Measurements from ENCODE around the gene TBC1D22A. TPM values are rescaled to one million over a fixed set of nuclear protein-coding genes. Genes with fewer than 3 reads are reported as not detected.

The TBC1D22A gene
- total and polyA plus RNA-seq, 9 of the 15 experiments (the other 6 are each of a cell fraction or from before 2014, with no cell fraction given): 0.20 to 11.5 (median 5.2) TPM

DNA sequence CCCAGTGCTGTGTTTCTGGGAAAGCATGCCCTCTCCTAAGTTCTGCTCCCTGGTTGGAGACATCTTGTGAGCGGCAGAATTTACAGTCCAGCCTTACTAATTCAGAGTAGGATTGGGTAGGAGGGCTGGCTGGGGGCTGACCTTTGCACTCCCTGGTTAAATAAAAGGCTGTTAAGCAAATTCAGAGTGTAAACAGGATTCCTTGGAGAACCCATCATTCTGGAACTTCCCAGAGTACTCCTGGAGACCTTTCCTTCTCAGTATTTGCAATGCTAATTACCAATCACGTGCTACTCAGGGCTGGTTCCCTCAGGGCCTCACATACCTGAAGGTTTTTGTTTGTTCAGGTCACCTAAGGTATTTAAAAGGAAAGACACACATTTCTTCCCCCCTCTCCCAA, 340.2 kb downstream of the TBC1D22A start:
- Histone ChIP-seq H3K9ac (ENCODE audit: insufficient read depth in 1 of 2, low read depth in 2 of 2, low read length in 2 of 2) (no peak overlapping the region), H3K9me3 (replicated peaks; ENCODE audit: control insufficient read depth, insufficient read depth, low read depth, low read length) (no peaks in the 10 kb centered on the region), H3K27me3 (ENCODE audit: control insufficient read depth in 2 of 2, insufficient read depth in 2 of 2, low read length in 2 of 2) (no peaks in the 10 kb centered on the region), H3K79me2 (ENCODE audit: control insufficient read depth, insufficient read depth, low read length) (no peaks in the 10 kb centered on the region), H3K4me3 (no peak overlapping the region), H3K27ac (ENCODE audit: extremely low read depth, low read depth, low read length) (no peak overlapping the region), H3K4me1 (replicated peaks in 1 of 2; ENCODE audit: control insufficient read depth in 2 of 2, insufficient read depth in 2 of 2, low read length in 2 of 2) (peaks cover 0 to 4% of the 10 kb centered on the region in 2 experiments; a peak in 2 of 5 replicates), H4K20me1 (replicated peaks; ENCODE audit: control insufficient read depth, insufficient read depth, low read length) (no peaks in the 10 kb centered on the region), H2AFZ (ENCODE audit: low read depth, low read length) (no peak overlapping the region), H3K9me1 (ENCODE audit: control insufficient read depth, insufficient read depth, low read length) (no peaks in the 10 kb centered on the region), H3K4me2 (ENCODE audit: insufficient read depth, low read length) (no peak overlapping the region), H3K36me3 (ENCODE audit: control insufficient read depth, insufficient read depth, low read length) (no peaks in the 10 kb centered on the region)
- ATAC-seq (no peak), DNase-seq (ENCODE audit: extremely low read depth in 1 of 4, low spot score in 3 of 4) (no peak), FAIRE-seq (no peak)
- BruUV-seq (replicated peaks): no TSS peak
- POLR2A ChIA-PET: interaction anchor here (0.5 kb wide), 1 partner anchor 9 kb away, joined by 3 read pairs; no protein-coding TSS in a partner anchor
- WGBS (ENCODE audit: insufficient coverage, low coverage, missing lambda C conversion rate): 36% methylated on average over 2 of the region's 2 CpGs
- TF ChIP-seq ZFX (CRISPR knock-in tag; IDR thresholded peaks at IDR 0.05) (no peak), KLF6 (CRISPR knock-in tag; IDR thresholded peaks at IDR 0.05; ENCODE audit: borderline replicate concordance) (no peak)
- TF ChIP-seq, protein P1, sequence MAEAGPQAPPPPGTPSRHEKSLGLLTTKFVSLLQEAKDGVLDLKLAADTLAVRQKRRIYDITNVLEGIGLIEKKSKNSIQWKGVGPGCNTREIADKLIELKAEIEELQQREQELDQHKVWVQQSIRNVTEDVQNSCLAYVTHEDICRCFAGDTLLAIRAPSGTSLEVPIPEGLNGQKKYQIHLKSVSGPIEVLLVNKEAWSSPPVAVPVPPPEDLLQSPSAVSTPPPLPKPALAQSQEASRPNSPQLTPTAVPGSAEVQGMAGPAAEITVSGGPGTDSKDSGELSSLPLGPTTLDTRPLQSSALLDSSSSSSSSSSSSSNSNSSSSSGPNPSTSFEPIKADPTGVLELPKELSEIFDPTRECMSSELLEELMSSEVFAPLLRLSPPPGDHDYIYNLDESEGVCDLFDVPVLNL (CRISPR knock-in tag; IDR thresholded peaks at IDR 0.05; ENCODE audit: low read depth): no peak
- intact Hi-C loops (cut with micrococcal nuclease) (no loop called here), in situ Hi-C loops (cut with MboI) (no loop called here)
- CTCF ChIA-PET (ENCODE audit: low intra/inter-chr PET ratio): no interaction called here

DNA sequence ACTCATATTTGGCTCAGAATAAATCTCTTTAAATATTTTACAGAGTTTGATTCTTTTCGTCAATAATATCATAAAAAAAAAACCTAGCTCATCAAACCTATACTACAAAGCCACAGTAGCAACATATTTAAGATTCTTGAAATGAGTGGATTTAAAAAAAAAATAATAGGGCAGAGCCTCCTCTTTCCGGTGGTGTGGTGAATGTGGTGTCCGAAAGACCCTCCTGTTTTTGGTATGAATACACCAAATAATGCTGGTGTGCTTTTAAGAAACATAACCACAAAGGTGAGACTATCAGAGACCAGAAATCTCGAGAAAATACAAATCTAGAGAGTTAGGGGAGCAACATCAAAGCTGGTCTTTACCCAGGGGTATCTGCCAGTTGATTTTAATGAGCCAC, 342.6 kb downstream of the TBC1D22A start:
- DNase-seq (ENCODE audit: extremely low read depth in 1 of 4, low spot score in 3 of 4) (no peak), ATAC-seq (no peak), FAIRE-seq (no peak)
- ChIA-PET POLR2A (no interaction called here), CTCF (ENCODE audit: low intra/inter-chr PET ratio) (no interaction called here)
- Histone ChIP-seq H3K36me3 (ENCODE audit: control insufficient read depth, insufficient read depth, low read length) (no peaks in the 10 kb centered on the region), H3K27me3 (ENCODE audit: control insufficient read depth in 2 of 2, insufficient read depth in 2 of 2, low read length in 2 of 2) (no peaks in the 10 kb centered on the region), H3K9ac (ENCODE audit: insufficient read depth in 1 of 2, low read depth in 2 of 2, low read length in 2 of 2) (no peak overlapping the region), H4K20me1 (replicated peaks; ENCODE audit: control insufficient read depth, insufficient read depth, low read length) (no peaks in the 10 kb centered on the region), H3K4me2 (ENCODE audit: insufficient read depth, low read length) (no peak overlapping the region), H2AFZ (ENCODE audit: low read depth, low read length) (no peak overlapping the region), H3K27ac (ENCODE audit: extremely low read depth, low read depth, low read length) (no peak overlapping the region), H3K4me3 (no peak overlapping the region), H3K9me1 (ENCODE audit: control insufficient read depth, insufficient read depth, low read length) (no peaks in the 10 kb centered on the region), H3K79me2 (ENCODE audit: control insufficient read depth, insufficient read depth, low read length) (no peaks in the 10 kb centered on the region), H3K4me1 (replicated peaks in 1 of 2; ENCODE audit: control insufficient read depth in 2 of 2, insufficient read depth in 2 of 2, low read length in 2 of 2) (peaks cover 0 to 4% of the 10 kb centered on the region in 2 experiments; a peak in 2 of 5 replicates), H3K9me3 (replicated peaks; ENCODE audit: control insufficient read depth, insufficient read depth, low read depth, low read length) (no peaks in the 10 kb centered on the region)
- 53% methylated on average over 4 of the region's 4 CpGs for WGBS (ENCODE audit: insufficient coverage, low coverage, missing lambda C conversion rate)
- intact Hi-C loops (cut with micrococcal nuclease) (no loop called here), in situ Hi-C loops (cut with MboI) (no loop called here)
- no TSS peak for BruUV-seq (replicated peaks)
- no peak for TF ChIP-seq ZNF24 (IDR thresholded peaks at IDR 0.05)
- TF ChIP-seq, protein P2, sequence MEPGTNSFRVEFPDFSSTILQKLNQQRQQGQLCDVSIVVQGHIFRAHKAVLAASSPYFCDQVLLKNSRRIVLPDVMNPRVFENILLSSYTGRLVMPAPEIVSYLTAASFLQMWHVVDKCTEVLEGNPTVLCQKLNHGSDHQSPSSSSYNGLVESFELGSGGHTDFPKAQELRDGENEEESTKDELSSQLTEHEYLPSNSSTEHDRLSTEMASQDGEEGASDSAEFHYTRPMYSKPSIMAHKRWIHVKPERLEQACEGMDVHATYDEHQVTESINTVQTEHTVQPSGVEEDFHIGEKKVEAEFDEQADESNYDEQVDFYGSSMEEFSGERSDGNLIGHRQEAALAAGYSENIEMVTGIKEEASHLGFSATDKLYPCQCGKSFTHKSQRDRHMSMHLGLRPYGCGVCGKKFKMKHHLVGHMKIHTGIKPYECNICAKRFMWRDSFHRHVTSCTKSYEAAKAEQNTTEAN (CRISPR knock-in tag; IDR thresholded peaks at IDR 0.05): no peak
- no peak for TF ChIP-seq TRIM28 (IDR thresholded peaks at IDR 0.05)
- no peak for TF ChIP-seq ZNF224 (CRISPR knock-in tag; IDR thresholded peaks at IDR 0.05)
- TF ChIP-seq, protein P3, sequence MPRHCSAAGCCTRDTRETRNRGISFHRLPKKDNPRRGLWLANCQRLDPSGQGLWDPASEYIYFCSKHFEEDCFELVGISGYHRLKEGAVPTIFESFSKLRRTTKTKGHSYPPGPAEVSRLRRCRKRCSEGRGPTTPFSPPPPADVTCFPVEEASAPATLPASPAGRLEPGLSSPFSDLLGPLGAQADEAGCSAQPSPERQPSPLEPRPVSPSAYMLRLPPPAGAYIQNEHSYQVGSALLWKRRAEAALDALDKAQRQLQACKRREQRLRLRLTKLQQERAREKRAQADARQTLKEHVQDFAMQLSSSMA (CRISPR knock-in tag; IDR thresholded peaks at IDR 0.05): no peak
- TF ChIP-seq MEF2A (IDR thresholded peaks at IDR 0.05; ENCODE audit: control insufficient read depth, low read depth, low read length): no peak
- TF ChIP-seq DNMT1 (IDR thresholded peaks at IDR 0.05): no peak
- no peak for TF ChIP-seq EWSR1 (IDR thresholded peaks at IDR 0.05; ENCODE audit: borderline replicate concordance, low read depth, partially characterized antibody)
- TF ChIP-seq, protein P4, sequence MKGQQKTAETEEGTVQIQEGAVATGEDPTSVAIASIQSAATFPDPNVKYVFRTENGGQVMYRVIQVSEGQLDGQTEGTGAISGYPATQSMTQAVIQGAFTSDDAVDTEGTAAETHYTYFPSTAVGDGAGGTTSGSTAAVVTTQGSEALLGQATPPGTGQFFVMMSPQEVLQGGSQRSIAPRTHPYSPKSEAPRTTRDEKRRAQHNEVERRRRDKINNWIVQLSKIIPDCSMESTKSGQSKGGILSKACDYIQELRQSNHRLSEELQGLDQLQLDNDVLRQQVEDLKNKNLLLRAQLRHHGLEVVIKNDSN (CRISPR knock-in tag; IDR thresholded peaks at IDR 0.05): no peak

Data from K562 (cell line).